ENCODE data around the gene CHERP. TPM values are rescaled to one million over a fixed set of nuclear protein-coding genes. Genes with fewer than 3 reads are reported as not detected.
A peak's percentile ranks its signal among the peaks of the same experiment; 100 is the strongest.

CHERP gene
- total RNA-seq, 2 experiments from 2014 or later, result 47.1 to 48.2 TPM

GRCh38 chr19:16581145-16581970, 39.1 kb upstream of the CHERP start:
- POLR2A ChIA-PET, result interaction anchor here (1.3 kb wide), 1 partner anchor 9 kb away, joined by 5 read pairs; the partner anchor contains the start of gene SLC35E1
- peak overlapping the region in 1 of 2 donors; percentile 36 for H3K27ac ChIP-seq (ENCODE audit: low read depth in 1 of 2, low read length in 2 of 2)

GRCh38 chr19:16579381-16579780, 37.1 kb upstream of the CHERP start:
- intact Hi-C loops (cut with DNase I, micrococcal nuclease), result no loop called here
- no peaks in the 10 kb centered on the region for H3K27me3 ChIP-seq (ENCODE audit: control insufficient read depth in 1 of 2, insufficient read depth in 2 of 2, low read length in 2 of 2)
- no peaks in the 10 kb centered on the region for H3K27me3 Mint-ChIP-seq
- peaks cover 68% of the 10 kb centered on the region for H3K36me3 ChIP-seq (ENCODE audit: insufficient read depth, low read length)
- CTCF ChIA-PET, result no interaction called here
- peaks cover 55% of the 10 kb centered on the region for H3K4me1 ChIP-seq (ENCODE audit: insufficient read depth, low read length)
- no peak overlapping the region for H3K27ac ChIP-seq (ENCODE audit: low read depth in 1 of 2, low read length in 2 of 2)
- H3K4me1 Mint-ChIP-seq (ENCODE audit: low read depth), result peaks cover 49% of the 10 kb centered on the region
- H3K27ac Mint-ChIP-seq, result peak overlapping the region; percentile 62
- no peak for DNase-seq
- no peaks in the 10 kb centered on the region for H3K9me3 Mint-ChIP-seq
- TF ChIP-seq CTCF (IDR thresholded peaks at IDR 0.05), result no peak
- H3K9me3 ChIP-seq (ENCODE audit: control insufficient read depth in 1 of 2, insufficient read depth in 1 of 2, low read length in 2 of 2), result no peaks in the 10 kb centered on the region
- no peak for ATAC-seq (ENCODE audit: poor library complexity)
- POLR2A ChIA-PET, result interaction anchor here (0.9 kb wide), 1 partner anchor 8 kb away, joined by 6 read pairs; no protein-coding TSS in a partner anchor
- peaks cover 40% of the 10 kb centered on the region for H3K36me3 Mint-ChIP-seq (ENCODE audit: low read depth)
- H3K4me3 ChIP-seq (ENCODE audit: low read length), result no peak overlapping the region
- peak overlapping the region; percentile 2 for H3K4me3 Mint-ChIP-seq

More at GRCh38 chr19:16581145-16581970, 39.1 kb upstream of the CHERP start:
- Mint-ChIP-seq H3K27ac (peak overlapping the region; percentile 68), H3K9me3 (no peaks in the 10 kb centered on the region), H3K27me3 (no peaks in the 10 kb centered on the region), H3K4me3 (no peak overlapping the region), H3K36me3 (ENCODE audit: low read depth) (peaks cover 24% of the 10 kb centered on the region), H3K4me1 (ENCODE audit: low read depth) (peaks cover 58% of the 10 kb centered on the region)
- peaks cover 62% of the 10 kb centered on the region for H3K4me1 ChIP-seq (ENCODE audit: insufficient read depth, low read length)
- no peak overlapping the region for H3K4me3 ChIP-seq (ENCODE audit: low read length)
- H3K27me3 ChIP-seq (ENCODE audit: control insufficient read depth in 1 of 2, insufficient read depth in 2 of 2, low read length in 2 of 2), result no peaks in the 10 kb centered on the region
- CTCF ChIA-PET, result interaction anchor here (1.0 kb wide), 1 partner anchor 31 kb away, joined by 3 read pairs; no protein-coding TSS in a partner anchor
- intact Hi-C loops (cut with DNase I, micrococcal nuclease), result no loop called here
- peaks cover 49% of the 10 kb centered on the region for H3K36me3 ChIP-seq (ENCODE audit: insufficient read depth, low read length)
- no peaks in the 10 kb centered on the region for H3K9me3 ChIP-seq (ENCODE audit: control insufficient read depth in 1 of 2, insufficient read depth in 1 of 2, low read length in 2 of 2)
- DNase-seq, result no peak
- no peak for TF ChIP-seq CTCF (IDR thresholded peaks at IDR 0.05)
- ATAC-seq (ENCODE audit: poor library complexity), result no peak

- no peaks in the 10 kb centered on the region for H3K27me3 Mint-ChIP-seq
- Histone ChIP-seq H3K36me3 (ENCODE audit: insufficient read depth, low read length) (peaks cover 67% of the 10 kb centered on the region), H3K4me3 (ENCODE audit: low read length) (no peak overlapping the region), H3K27ac (ENCODE audit: low read depth in 1 of 2, low read length in 2 of 2) (no peak overlapping the region), H3K9me3 (ENCODE audit: control insufficient read depth in 1 of 2, insufficient read depth in 1 of 2, low read length in 2 of 2) (no peaks in the 10 kb centered on the region), H3K27me3 (ENCODE audit: control insufficient read depth in 1 of 2, insufficient read depth in 2 of 2, low read length in 2 of 2) (no peaks in the 10 kb centered on the region), H3K4me1 (ENCODE audit: insufficient read depth, low read length) (peaks cover 55% of the 10 kb centered on the region)
- no peaks in the 10 kb centered on the region for H3K9me3 Mint-ChIP-seq
- no peak for DNase-seq
- intact Hi-C loops (cut with DNase I, micrococcal nuclease), result no loop called here
- ATAC-seq (ENCODE audit: poor library complexity), result no peak
- no peak overlapping the region for H3K4me3 Mint-ChIP-seq
- no peak overlapping the region for H3K27ac Mint-ChIP-seq
- TF ChIP-seq CTCF (IDR thresholded peaks at IDR 0.05), result no peak
- CTCF ChIA-PET, result no interaction called here
- peaks cover 50% of the 10 kb centered on the region for H3K4me1 Mint-ChIP-seq (ENCODE audit: low read depth)
- H3K36me3 Mint-ChIP-seq (ENCODE audit: low read depth), result peaks cover 56% of the 10 kb centered on the region
- POLR2A ChIA-PET, result interaction anchor here (1.3 kb wide), 1 partner anchor 14 kb away, joined by 3 read pairs; no protein-coding TSS in a partner anchor
These were observed 35.3 kb upstream of the CHERP start for GRCh38 chr19:16577531-16577985.

Measured in CD4-positive, alpha-beta T cell (primary cell).